Activated naive CD8-positive, alpha-beta T cell (primary cell): ENCODE measurements around the gene PCDHGA3.
"Not testable (repeated sequence)": the region's sequence is repeated elsewhere in the genome, so short reads cannot be mapped to it uniquely, and the experiment has no call there.

Experiments used
- H3K27ac Mint-ChIP-seq: one replicate; pipeline ENCODE4 v1.8.0; 2021; ENCODE audit warnings: mixed read lengths
- H3K27me3 Mint-ChIP-seq: one replicate; pipeline ENCODE4 v1.8.0; 2021; ENCODE audit warnings: mixed read lengths
- H3K36me3 Mint-ChIP-seq: one replicate; pipeline ENCODE4 v1.8.0; 2021; ENCODE audit warnings: mixed read lengths
- H3K4me1 Mint-ChIP-seq: one replicate; pipeline ENCODE4 v1.8.0; 2021; ENCODE audit warnings: low read depth, mixed read lengths
- H3K4me3 Mint-ChIP-seq: one replicate; pipeline ENCODE4 v1.8.0; 2021; ENCODE audit warnings: mild to moderate bottlenecking, mixed read lengths
- H3K9me3 Mint-ChIP-seq: one replicate; pipeline ENCODE4 v1.8.0; 2021; ENCODE audit warnings: low read depth, mixed read lengths

Gene PCDHGA3

GRCh38 chr5:141360685-141361084 lies 17.1 kb downstream of the PCDHGA3 start:
- Mint-ChIP-seq H3K36me3 (peaks cover 31% of the 10 kb centered on the region), H3K4me3 (peak overlapping the region; percentile 4), H3K4me1 (peaks cover 3% of the 10 kb centered on the region), H3K9me3 (peaks cover 19% of the 10 kb centered on the region), H3K27ac (no peak overlapping the region), H3K27me3 (peaks cover 69% of the 10 kb centered on the region)

- Mint-ChIP-seq H3K4me1 (peaks cover 3% of the 10 kb centered on the region), H3K27me3 (peaks cover 67% of the 10 kb centered on the region), H3K36me3 (peaks cover 34% of the 10 kb centered on the region), H3K9me3 (peaks cover 14% of the 10 kb centered on the region), H3K4me3 (no peak overlapping the region), H3K27ac (no peak overlapping the region)
Observed at GRCh38 chr5:141362719-141363118, 19.1 kb downstream of the PCDHGA3 start.

DNA sequence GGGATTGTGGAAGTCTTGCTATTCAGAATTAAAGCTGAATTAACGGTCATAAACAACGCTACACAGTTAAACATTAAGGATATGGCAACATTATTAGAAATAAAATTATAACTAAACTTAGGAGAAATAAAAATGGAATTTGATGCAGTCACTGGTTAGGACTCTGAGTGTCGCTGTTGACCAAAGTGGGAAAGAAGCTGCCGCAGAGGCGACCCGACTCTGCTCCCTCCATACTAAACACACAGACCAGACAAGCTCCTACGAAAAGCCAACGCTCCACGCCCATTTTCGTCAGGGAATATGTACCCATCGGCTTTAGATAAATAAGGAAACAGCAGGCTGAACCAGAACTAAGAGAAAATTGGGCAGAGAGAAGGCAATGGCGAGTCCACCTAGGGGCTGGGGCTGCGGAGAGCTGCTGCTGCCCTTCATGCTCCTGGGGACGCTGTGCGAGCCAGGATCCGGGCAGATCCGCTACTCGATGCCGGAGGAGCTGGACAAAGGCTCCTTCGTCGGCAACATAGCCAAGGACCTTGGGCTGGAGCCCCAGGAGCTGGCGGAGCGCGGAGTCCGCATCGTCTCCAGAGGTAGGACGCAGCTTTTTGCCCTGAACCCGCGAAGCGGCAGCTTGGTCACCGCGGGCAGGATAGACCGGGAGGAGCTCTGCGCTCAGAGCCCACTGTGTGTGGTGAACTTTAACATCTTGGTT lies 20.5 kb downstream of the PCDHGA3 start, which contains the start of gene PCDHGA5:
PCDHGA5 (plus strand) TSS at position 211 of the 709 bp plus-strand sequence; CDS start at position 380, 169 bp downstream.
- Mint-ChIP-seq H3K36me3 (peaks cover 29% of the 10 kb centered on the region), H3K9me3 (peaks cover 10% of the 10 kb centered on the region), H3K27ac (peak within 1 kb of the TSS; percentile 22), H3K4me1 (peaks cover 3% of the 10 kb centered on the region), H3K27me3 (peaks cover 68% of the 10 kb centered on the region), H3K4me3 (no peak within 1 kb of the TSS)

- Mint-ChIP-seq H3K9me3 (peaks cover 10% of the 10 kb centered on the region), H3K27ac (no peak overlapping the region), H3K4me1 (peaks cover 8% of the 10 kb centered on the region), H3K36me3 (peaks cover 23% of the 10 kb centered on the region), H3K4me3 (no peak overlapping the region), H3K27me3 (peaks cover 67% of the 10 kb centered on the region)
Observed at GRCh38 chr5:141366016-141366896, 22.6 kb downstream of the PCDHGA3 start.

GRCh38 chr5:141369994-141370848 lies 26.6 kb downstream of the PCDHGA3 start, which contains the start of gene PCDHGB3:
Gene PCDHGB3 (plus strand): TSS chr5:141370242. CDS start chr5:141370395, 153 bp downstream.
- Mint-ChIP-seq H3K27ac (no peak within 1 kb of the TSS), H3K9me3 (peaks cover 6% of the 10 kb centered on the region), H3K4me3 (peak within 1 kb of the TSS; percentile 82), H3K4me1 (peaks cover 9% of the 10 kb centered on the region), H3K36me3 (peaks cover 18% of the 10 kb centered on the region), H3K27me3 (peaks cover 62% of the 10 kb centered on the region)

DNA sequence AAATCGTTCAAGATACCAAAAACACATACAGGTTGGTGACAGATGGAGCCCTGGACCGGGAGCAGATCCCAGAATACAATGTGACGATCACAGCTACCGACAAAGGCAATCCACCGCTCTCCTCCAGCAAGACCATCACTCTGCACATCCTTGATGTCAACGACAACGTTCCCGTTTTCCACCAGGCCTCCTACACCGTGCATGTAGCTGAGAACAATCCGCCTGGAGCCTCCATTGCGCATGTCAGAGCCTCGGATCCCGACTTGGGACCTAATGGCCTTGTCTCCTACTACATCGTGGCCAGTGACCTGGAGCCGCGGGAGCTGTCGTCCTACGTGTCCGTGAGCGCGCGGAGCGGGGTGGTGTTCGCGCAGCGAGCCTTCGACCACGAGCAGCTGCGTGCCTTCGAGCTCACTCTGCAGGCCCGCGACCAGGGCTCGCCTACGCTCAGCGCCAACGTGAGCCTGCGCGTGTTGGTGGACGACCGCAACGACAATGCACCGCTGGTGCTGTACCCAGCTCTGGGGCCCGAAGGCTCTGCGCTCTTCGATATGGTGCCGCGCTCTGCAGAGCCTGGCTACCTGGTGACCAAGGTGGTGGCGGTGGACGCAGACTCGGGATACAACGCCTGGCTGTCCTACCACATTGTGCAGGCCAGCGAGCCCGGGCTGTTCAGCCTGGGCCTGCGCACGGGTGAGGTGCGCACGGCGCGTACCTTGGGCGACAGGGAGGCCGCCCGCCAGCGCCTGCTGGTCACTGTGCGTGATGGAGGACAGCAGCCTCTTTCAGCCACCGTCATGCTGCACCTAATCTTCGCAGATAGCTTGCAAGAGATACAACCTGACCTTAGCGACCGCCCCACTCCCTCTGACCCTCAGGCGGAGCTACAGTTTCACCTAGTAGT lies 28.2 kb downstream of the PCDHGA3 start:
- Mint-ChIP-seq H3K4me1 (peaks cover 9% of the 10 kb centered on the region), H3K36me3 (peaks cover 11% of the 10 kb centered on the region), H3K27ac (no peak overlapping the region), H3K4me3 (no peak overlapping the region), H3K9me3 (peaks cover 3% of the 10 kb centered on the region), H3K27me3 (peaks cover 55% of the 10 kb centered on the region)

GRCh38 chr5:141373673-141374317 lies 30.2 kb downstream of the PCDHGA3 start, which contains the start of gene PCDHGA6:
Gene PCDHGA6 (plus strand): TSS chr5:141373891. CDS start chr5:141374084, 193 bp downstream.
- Mint-ChIP-seq H3K4me1 (peaks cover 9% of the 10 kb centered on the region), H3K4me3 (peak within 1 kb of the TSS; percentile 61), H3K27me3 (peaks cover 53% of the 10 kb centered on the region), H3K27ac (no peak within 1 kb of the TSS), H3K9me3 (peaks cover 3% of the 10 kb centered on the region), H3K36me3 (peaks cover 10% of the 10 kb centered on the region)

DNA sequence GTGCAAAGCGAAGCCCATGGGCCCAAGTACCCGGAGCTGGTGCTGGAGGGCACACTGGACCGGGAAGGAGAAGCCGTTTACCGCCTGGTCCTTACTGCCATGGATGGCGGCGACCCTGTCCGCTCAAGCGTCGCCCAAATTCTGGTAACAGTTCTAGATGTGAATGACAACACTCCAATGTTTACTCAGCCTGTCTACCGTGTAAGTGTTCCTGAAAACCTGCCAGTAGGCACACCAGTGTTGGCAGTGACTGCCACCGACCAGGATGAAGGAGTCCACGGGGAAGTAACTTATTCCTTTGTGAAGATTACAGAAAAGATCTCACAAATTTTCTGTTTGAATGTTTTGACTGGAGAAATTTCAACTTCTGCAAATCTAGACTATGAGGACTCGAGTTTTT lies 31.0 kb downstream of the PCDHGA3 start:
- Mint-ChIP-seq H3K27me3 (peaks cover 57% of the 10 kb centered on the region), H3K4me3 (no peak overlapping the region), H3K36me3 (peaks cover 13% of the 10 kb centered on the region), H3K27ac (no peak overlapping the region), H3K9me3 (peaks cover 3% of the 10 kb centered on the region), H3K4me1 (peaks cover 8% of the 10 kb centered on the region)

- not testable (repeated sequence) for H3K9me3 Mint-ChIP-seq, H3K4me1 Mint-ChIP-seq, H3K4me3 Mint-ChIP-seq, H3K27ac Mint-ChIP-seq
- peaks cover 57% of the 10 kb centered on the region for H3K27me3 Mint-ChIP-seq
- H3K36me3 Mint-ChIP-seq = peaks cover 13% of the 10 kb centered on the region
Observed at GRCh38 chr5:141375444-141376155, 32.0 kb downstream of the PCDHGA3 start.

DNA sequence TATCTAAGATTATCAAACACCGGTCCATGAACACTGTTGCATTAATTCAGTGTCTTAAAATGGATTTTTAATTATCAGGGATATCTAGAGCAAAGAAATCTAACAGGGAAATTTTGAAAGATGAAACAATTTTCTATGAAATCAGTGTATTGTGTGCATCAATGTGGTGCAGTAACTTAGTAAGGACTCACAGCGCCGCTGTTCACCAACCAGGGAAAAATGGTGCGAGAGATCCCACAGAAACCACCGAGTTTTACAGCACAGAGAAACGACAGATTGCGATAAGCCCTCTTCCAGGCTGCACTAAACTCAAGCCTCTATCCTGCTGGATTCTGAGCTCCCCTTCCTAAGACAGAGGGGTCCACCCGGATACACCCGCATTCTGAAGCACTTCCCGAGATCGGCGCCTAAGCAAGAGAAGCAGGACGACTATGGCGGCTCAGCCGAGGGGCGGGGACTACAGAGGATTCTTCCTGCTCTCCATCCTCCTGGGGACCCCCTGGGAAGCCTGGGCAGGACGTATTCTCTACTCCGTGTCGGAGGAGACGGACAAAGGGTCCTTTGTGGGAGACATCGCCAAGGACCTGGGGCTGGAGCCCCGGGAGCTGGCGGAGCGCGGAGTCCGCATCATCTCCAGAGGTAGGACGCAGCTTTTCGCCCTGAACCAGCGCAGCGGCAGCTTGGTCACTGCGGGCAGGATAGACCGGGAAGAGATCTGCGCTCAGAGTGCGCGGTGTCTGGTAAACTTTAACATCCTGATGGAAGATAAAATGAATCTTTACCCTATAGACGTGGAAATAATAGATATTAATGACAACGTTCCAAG lies 39.1 kb downstream of the PCDHGA3 start, which contains the start of gene PCDHGA7:
PCDHGA7 (plus strand) TSS at position 274 of the 826 bp plus-strand sequence; CDS start at position 432, 158 bp downstream.
- Mint-ChIP-seq H3K36me3 (peaks cover 15% of the 10 kb centered on the region), H3K9me3 (peaks cover 15% of the 10 kb centered on the region), H3K4me1 (no peaks in the 10 kb centered on the region), H3K27me3 (peaks cover 70% of the 10 kb centered on the region), H3K27ac (no peak within 1 kb of the TSS), H3K4me3 (peak within 1 kb of the TSS; percentile 82)

DNA sequence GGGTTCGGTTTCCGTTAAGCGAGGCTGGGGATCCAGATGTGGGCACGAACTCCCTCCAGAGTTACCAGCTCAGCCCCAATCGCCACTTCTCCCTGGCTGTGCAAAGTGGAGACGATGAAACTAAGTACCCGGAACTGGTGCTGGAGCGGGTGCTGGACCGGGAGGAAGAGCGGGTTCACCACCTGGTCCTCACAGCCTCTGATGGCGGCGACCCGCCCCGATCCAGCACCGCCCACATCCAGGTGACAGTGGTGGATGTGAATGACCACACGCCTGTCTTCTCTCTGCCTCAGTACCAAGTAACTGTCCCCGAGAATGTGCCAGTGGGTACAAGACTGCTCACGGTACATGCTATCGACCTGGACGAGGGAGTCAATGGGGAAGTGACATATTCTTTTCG lies 39.7 kb downstream of the PCDHGA3 start:
- no peaks in the 10 kb centered on the region for H3K4me1 Mint-ChIP-seq
- H3K9me3 Mint-ChIP-seq = peaks cover 16% of the 10 kb centered on the region
- H3K27me3 Mint-ChIP-seq = peaks cover 73% of the 10 kb centered on the region
- H3K36me3 Mint-ChIP-seq = peaks cover 18% of the 10 kb centered on the region
- H3K27ac Mint-ChIP-seq = no peak overlapping the region
- peak overlapping the region; percentile 82 for H3K4me3 Mint-ChIP-seq
